GM21619 (cell line): ENCODE results near the gene CPA3.

Experiments
- ATAC-seq: cut with Tn5 transposase; IDR thresholded peaks from one replicate; pipeline ENCODE4 v1.9.1; 2021; ENCODE audit not compliant: unreplicated experiment

The CPA3 gene

GRCh38 chr3:148914936-148915690 is 50.0 kb downstream of the CPA3 start:
- ATAC-seq, result no peak

DNA sequence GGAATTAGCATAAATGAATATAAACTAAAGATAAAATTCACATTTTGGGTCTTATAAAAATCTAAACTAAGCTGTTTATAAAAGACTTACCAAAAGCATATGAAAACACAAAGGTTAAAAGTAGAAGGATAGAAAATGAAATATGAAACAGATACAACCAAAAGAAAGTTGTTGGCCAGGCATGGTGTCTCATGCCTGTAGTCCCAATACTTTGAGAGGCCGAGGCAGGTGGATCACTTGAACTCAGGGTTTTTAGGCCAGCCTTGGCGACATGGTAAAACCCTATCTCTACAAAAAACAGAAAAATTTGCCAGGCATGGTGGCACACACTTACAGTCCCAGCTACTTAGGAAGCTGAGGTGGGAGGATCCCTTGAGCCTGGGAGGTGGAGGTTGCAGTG is 51.0 kb downstream of the CPA3 start:
- no peak for ATAC-seq

DNA sequence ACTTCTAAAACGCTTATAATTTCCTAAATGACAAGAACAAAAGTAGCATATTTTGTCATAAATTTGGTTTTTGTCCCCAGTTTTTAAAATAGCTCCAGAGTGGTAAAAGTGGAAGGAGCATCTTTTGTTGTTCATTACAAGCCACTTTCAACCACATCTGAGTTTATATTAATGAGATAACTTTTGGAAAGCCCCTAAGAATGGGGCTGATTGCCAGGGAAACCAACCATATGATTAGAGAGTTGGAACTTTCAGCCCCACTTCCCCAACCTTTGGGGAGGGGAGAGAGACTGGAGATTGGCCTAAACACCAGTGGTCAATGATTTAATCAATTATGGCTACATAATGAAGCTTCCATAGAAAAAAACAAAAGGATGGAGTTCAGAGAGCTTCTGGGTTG is 57.4 kb downstream of the CPA3 start:
- ATAC-seq, result no peak

GRCh38 chr3:148923592-148923991 is 58.5 kb downstream of the CPA3 start:
- no peak for ATAC-seq

GRCh38 chr3:148924562-148924961 is 59.5 kb downstream of the CPA3 start:
- no peak for ATAC-seq

- no peak for ATAC-seq
Measured at GRCh38 chr3:148925845-148926244, 60.7 kb downstream of the CPA3 start.

DNA sequence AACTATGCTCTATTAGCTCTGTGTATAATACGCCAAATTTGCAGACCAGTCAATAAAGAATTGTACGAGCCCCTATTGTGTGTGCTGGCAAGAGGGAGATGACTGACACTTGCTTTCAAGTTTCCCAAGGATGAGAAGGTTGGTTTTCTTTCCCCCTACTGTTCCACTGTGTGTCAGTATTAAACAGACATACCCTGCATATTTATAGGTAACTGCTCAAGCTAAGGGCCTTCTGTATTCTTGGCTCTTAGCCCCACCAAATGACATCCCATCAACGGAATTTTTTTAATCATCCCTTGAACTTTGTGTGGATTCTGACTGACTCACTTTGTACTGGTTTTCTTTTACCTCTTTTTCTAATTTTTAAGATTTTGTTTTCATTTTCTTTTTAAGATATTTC is 65.7 kb downstream of the CPA3 start:
- no peak for ATAC-seq

DNA sequence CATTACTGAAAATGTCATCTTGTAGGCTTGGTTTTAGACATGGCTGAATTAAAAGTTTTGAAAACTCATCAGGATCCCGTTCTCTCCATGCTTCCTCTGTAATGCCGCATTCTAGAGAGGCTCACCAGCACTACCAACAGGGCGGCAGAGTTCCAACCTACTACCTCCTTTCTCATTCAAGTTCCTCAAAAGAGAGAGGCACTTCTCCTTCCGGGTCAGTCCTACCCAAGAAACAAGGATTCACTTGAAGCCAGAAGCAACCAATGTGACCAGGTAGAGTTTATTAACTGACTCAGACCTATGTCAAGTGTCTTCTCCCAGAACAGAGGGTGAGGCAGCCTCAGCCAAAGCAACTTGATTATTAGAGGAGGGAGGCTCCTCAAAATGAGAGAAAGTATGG is 66.5 kb downstream of the CPA3 start:
- ATAC-seq, result no peak

- ATAC-seq, result no peak
Measured at GRCh38 chr3:148932972-148933371, 67.9 kb downstream of the CPA3 start.

- no peak for ATAC-seq
Measured at GRCh38 chr3:148937467-148938255, 72.6 kb downstream of the CPA3 start.

GRCh38 chr3:148938306-148938705 is 73.2 kb downstream of the CPA3 start:
- no peak for ATAC-seq

GRCh38 chr3:148938936-148939335 is 73.8 kb downstream of the CPA3 start:
- ATAC-seq, result no peak

- ATAC-seq, result no peak
Measured at GRCh38 chr3:148940983-148941382, 75.9 kb downstream of the CPA3 start.

GRCh38 chr3:148943506-148944205 is 78.6 kb downstream of the CPA3 start:
- ATAC-seq, result peak; percentile 99

DNA sequence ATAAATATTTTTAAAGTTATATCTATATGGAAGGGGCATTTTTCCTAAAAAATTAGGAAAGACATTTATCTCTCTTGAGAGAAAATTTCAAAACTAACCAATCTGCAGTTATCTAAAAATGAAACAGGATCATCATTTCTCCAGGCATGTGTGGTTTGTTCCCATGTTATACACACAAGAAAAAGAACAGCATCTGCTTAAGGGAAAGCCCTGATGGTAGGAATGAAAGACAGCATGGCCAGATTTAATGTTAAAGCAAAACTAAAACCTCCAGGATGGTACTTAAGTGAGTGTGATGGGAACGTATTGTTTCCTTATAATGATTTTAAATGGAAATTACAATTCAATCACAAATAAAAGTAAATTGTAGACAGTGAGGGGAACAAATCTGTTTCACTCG is 80.0 kb downstream of the CPA3 start:
- ATAC-seq, result no peak
